ENCODE results near the gene SARS1. TPM values are rescaled to one million over a fixed set of nuclear protein-coding genes. Genes with fewer than 3 reads are reported as not detected.

Gene SARS1
- total and polyA plus RNA-seq, 5 donors: 84.5 to 146 (median 134) TPM

- no peak for ATAC-seq
- Histone ChIP-seq H3K4me1 (ENCODE audit: control insufficient read depth, insufficient read depth, low read length) (no peaks in the 10 kb centered on the region), H3K9me3 (ENCODE audit: control insufficient read depth, low read length) (no peaks in the 10 kb centered on the region), H3K27me3 (ENCODE audit: control insufficient read depth, insufficient read depth) (no peaks in the 10 kb centered on the region), H3K4me3 (ENCODE audit: low read length) (no peak overlapping the region), H3K27ac (ENCODE audit: low read length) (no peak overlapping the region)
- no peak for DNase-seq
- WGBS: 72% methylated on average over 13 of the region's 13 CpGs
- intact Hi-C loops (cut with DNase I): no loop called here
These were observed 15.9 kb downstream of the SARS1 start for GRCh38 chr1:109229531-109230127.

DNA sequence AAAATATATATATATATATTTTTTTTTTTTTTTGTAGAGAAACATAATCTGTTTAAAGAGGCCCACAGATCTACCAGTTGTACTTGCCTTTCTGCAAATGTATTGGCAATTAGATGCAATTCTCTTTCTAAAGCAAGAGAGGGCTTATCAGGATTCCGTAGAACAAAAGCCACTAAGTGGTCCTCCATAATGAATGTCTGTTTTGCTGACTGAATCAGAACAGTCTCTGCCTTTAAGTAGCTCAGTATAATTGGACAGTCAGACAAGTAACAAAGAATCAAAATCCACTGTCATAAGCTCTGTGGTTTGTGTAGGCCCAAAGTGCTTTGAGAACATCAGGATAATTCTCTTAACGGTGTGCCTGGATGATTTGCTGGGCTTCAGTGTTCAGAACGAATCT, 17.3 kb downstream of the SARS1 start:
- H3K4me1 ChIP-seq (ENCODE audit: control insufficient read depth, insufficient read depth, low read length): no peaks in the 10 kb centered on the region
- ATAC-seq: no peak
- no peaks in the 10 kb centered on the region for H3K27me3 ChIP-seq (ENCODE audit: control insufficient read depth, insufficient read depth)
- DNase-seq: no peak
- no peak overlapping the region for H3K4me3 ChIP-seq (ENCODE audit: low read length)
- intact Hi-C loops (cut with DNase I): no loop called here
- WGBS: 72% methylated on average over 3 of the region's 3 CpGs
- no peak overlapping the region for H3K27ac ChIP-seq (ENCODE audit: low read length)
- H3K9me3 ChIP-seq (ENCODE audit: control insufficient read depth, low read length): no peaks in the 10 kb centered on the region

DNA sequence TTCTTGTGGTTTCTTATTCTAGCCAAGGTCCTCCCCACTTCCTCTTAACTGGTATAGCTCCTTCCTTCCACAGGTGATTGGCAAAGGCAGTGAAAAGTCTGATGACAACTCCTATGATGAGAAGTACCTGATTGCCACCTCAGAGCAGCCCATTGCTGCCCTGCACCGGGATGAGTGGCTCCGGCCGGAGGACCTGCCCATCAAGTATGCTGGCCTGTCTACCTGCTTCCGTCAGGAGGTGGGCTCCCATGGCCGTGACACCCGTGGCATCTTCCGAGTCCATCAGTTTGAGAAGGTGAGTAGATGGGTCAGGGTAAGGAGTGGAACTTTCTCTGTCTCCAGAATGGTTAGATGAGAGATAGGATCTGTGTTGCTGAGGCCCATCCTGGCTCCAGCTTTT, 21.4 kb downstream of the SARS1 start:
- intact Hi-C loops (cut with DNase I): no loop called here
- DNase-seq (no peak), ATAC-seq (no peak)
- H3K27ac ChIP-seq (ENCODE audit: low read length): no peak overlapping the region
- H3K4me1 ChIP-seq (ENCODE audit: control insufficient read depth, insufficient read depth, low read length): no peaks in the 10 kb centered on the region
- no peaks in the 10 kb centered on the region for H3K27me3 ChIP-seq (ENCODE audit: control insufficient read depth, insufficient read depth)
- H3K9me3 ChIP-seq (ENCODE audit: control insufficient read depth, low read length): no peaks in the 10 kb centered on the region
- 96% methylated on average over 7 of the region's 7 CpGs for WGBS
- no peak overlapping the region for H3K4me3 ChIP-seq (ENCODE audit: low read length)

- WGBS: 88% methylated on average over 3 of the region's 3 CpGs
- DNase-seq (no peak), ATAC-seq (no peak)
- no peaks in the 10 kb centered on the region for H3K9me3 ChIP-seq (ENCODE audit: control insufficient read depth, low read length)
- no peaks in the 10 kb centered on the region for H3K27me3 ChIP-seq (ENCODE audit: control insufficient read depth, insufficient read depth)
- H3K4me1 ChIP-seq (ENCODE audit: control insufficient read depth, insufficient read depth, low read length): peaks cover 5% of the 10 kb centered on the region
- intact Hi-C loops (cut with DNase I): no loop called here
- no peak overlapping the region for H3K27ac ChIP-seq (ENCODE audit: low read length)
- H3K4me3 ChIP-seq (ENCODE audit: low read length): no peak overlapping the region
These were observed 23.8 kb downstream of the SARS1 start for GRCh38 chr1:109237512-109237911.

- DNase-seq: no peak
These were observed 24.7 kb downstream of the SARS1 start for GRCh38 chr1:109238382-109238781.

DNA sequence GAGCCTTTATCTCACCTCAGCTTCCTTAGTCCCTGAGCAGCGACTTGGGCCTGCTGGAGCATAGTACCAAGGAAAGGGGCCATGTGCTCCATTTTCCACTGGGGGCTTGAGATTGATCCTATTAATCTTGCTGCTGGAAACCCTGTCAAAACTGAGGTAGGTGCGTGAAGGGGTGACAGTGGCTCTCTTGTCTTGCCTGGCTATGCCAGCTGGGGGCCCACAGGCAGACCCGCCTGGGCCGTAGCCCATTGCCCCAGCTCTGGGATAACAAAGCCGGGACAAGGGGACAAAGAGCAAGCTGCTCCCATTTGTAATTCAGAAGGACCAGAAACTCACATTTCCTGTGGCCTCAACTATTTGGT, 25.3 kb downstream of the SARS1 start:
- ATAC-seq: no peak
- Histone ChIP-seq H3K9me3 (ENCODE audit: control insufficient read depth, low read length) (no peaks in the 10 kb centered on the region), H3K27ac (ENCODE audit: low read length) (no peak overlapping the region), H3K4me3 (ENCODE audit: low read length) (no peak overlapping the region), H3K4me1 (ENCODE audit: control insufficient read depth, insufficient read depth, low read length) (peaks cover 5% of the 10 kb centered on the region), H3K27me3 (ENCODE audit: control insufficient read depth, insufficient read depth) (no peaks in the 10 kb centered on the region)
- 79% methylated on average over 5 of the region's 5 CpGs for WGBS
- DNase-seq: no peak
- intact Hi-C loops (cut with DNase I): no loop called here

More at GRCh38 chr1:109238382-109238781, 24.7 kb downstream of the SARS1 start:
- WGBS: 84% methylated on average over 2 of the region's 2 CpGs
- Histone ChIP-seq H3K27me3 (ENCODE audit: control insufficient read depth, insufficient read depth) (no peaks in the 10 kb centered on the region), H3K4me3 (ENCODE audit: low read length) (no peak overlapping the region), H3K9me3 (ENCODE audit: control insufficient read depth, low read length) (no peaks in the 10 kb centered on the region), H3K4me1 (ENCODE audit: control insufficient read depth, insufficient read depth, low read length) (peaks cover 5% of the 10 kb centered on the region), H3K27ac (ENCODE audit: low read length) (no peak overlapping the region)
- intact Hi-C loops (cut with DNase I): no loop called here
- ATAC-seq: no peak

- peak; percentile 26 to 44 for ATAC-seq
- Histone ChIP-seq H3K27me3 (ENCODE audit: control insufficient read depth, insufficient read depth) (no peaks in the 10 kb centered on the region), H3K9me3 (ENCODE audit: control insufficient read depth, low read length) (no peaks in the 10 kb centered on the region), H3K4me3 (ENCODE audit: low read length) (no peak overlapping the region), H3K4me1 (ENCODE audit: control insufficient read depth, insufficient read depth, low read length) (peaks cover 5% of the 10 kb centered on the region), H3K27ac (ENCODE audit: low read length) (no peak overlapping the region)
- WGBS: 69% methylated on average over 6 of the region's 6 CpGs
- no peak for DNase-seq
- intact Hi-C loops (cut with DNase I): no loop called here
These were observed 25.8 kb downstream of the SARS1 start for GRCh38 chr1:109239409-109240068.

DNA sequence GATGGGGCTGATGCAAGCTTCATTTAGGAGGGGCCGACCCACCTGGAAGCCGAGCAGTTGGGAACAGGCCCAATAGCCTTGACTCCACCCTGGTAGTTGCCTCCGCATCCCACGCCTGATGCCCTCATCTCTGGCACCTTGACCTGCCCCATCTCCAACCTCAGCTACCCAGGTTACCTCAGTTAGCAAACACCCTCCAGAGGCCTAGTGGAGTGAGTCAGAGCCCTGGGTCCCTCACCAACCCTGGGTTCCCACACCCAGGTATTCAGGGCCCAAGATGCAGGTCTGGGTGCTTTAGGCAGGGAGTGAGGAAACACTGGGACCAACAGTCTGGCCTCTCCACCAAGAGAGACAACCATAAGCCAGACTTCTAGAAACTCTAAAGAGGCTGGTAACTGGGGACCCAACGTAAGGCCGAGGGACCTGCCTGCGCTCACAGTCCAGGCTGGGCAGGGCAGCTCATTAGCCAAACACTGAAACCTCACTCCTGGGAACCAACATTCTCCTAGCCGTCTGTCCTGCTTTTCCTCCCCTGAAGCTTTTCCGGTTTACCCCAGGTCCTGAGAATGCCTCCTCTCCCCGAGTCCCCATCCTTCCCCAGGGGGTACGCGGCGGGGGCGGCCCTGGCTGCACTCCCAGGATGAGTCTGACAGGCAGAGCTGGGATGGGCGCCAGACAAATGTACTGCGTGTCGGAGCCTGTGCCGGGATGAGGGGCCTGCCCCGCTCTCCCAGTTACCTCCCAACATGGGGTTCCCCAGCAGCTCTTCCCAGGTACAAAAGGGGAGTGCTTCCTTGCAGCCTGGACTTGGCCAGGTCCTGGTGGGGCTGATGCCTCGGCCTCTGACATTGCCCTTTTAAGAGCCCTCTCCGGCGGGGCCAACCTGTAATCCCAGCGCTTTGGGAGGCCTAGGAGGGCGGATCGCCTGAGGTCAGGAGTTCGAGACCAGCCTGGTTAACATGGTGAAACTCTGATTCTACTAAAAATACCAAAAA, 26.7 kb downstream of the SARS1 start:
- 20% methylated on average over 26 of the region's 26 CpGs for WGBS
- intact Hi-C loops (cut with DNase I): no loop called here
- Histone ChIP-seq H3K4me1 (ENCODE audit: control insufficient read depth, insufficient read depth, low read length) (peaks cover 5% of the 10 kb centered on the region), H3K27ac (ENCODE audit: low read length) (peak overlapping the region; percentile 15), H3K27me3 (ENCODE audit: control insufficient read depth, insufficient read depth) (no peaks in the 10 kb centered on the region), H3K9me3 (ENCODE audit: control insufficient read depth, low read length) (no peaks in the 10 kb centered on the region), H3K4me3 (ENCODE audit: low read length) (no peak overlapping the region)
- DNase-seq: peak; percentile 78 to 91 (median 86)
- peak; percentile 48 to 66 for ATAC-seq

GRCh38 chr1:109241344-109241743, 27.6 kb downstream of the SARS1 start:
- no peak overlapping the region for H3K4me3 ChIP-seq (ENCODE audit: low read length)
- H3K9me3 ChIP-seq (ENCODE audit: control insufficient read depth, low read length): no peaks in the 10 kb centered on the region
- no peak for DNase-seq
- 22% methylated on average over 6 of the region's 6 CpGs for WGBS
- intact Hi-C loops (cut with DNase I): no loop called here
- no peaks in the 10 kb centered on the region for H3K27me3 ChIP-seq (ENCODE audit: control insufficient read depth, insufficient read depth)
- peak; percentile 8 to 13 for ATAC-seq
- no peak overlapping the region for H3K27ac ChIP-seq (ENCODE audit: low read length)
- peaks cover 5% of the 10 kb centered on the region for H3K4me1 ChIP-seq (ENCODE audit: control insufficient read depth, insufficient read depth, low read length)

- peaks cover 5% of the 10 kb centered on the region for H3K4me1 ChIP-seq (ENCODE audit: control insufficient read depth, insufficient read depth, low read length)
- no peaks in the 10 kb centered on the region for H3K9me3 ChIP-seq (ENCODE audit: control insufficient read depth, low read length)
- no peak overlapping the region for H3K27ac ChIP-seq (ENCODE audit: low read length)
- WGBS: 15% methylated on average over 8 of the region's 8 CpGs
- ATAC-seq (peak in 1 of 2 donors; percentile 1), DNase-seq (no peak)
- H3K27me3 ChIP-seq (ENCODE audit: control insufficient read depth, insufficient read depth): no peaks in the 10 kb centered on the region
- intact Hi-C loops (cut with DNase I): no loop called here
- H3K4me3 ChIP-seq (ENCODE audit: low read length): no peak overlapping the region
These were observed 28.2 kb downstream of the SARS1 start for GRCh38 chr1:109241841-109242345.

GRCh38 chr1:109242387-109242786, 28.7 kb downstream of the SARS1 start:
- DNase-seq: peak in 2 of 3 donors; percentile 78 to 85
- peak; percentile 39 to 44 for ATAC-seq
- Histone ChIP-seq H3K27ac (ENCODE audit: low read length) (no peak overlapping the region), H3K9me3 (ENCODE audit: control insufficient read depth, low read length) (no peaks in the 10 kb centered on the region), H3K27me3 (ENCODE audit: control insufficient read depth, insufficient read depth) (no peaks in the 10 kb centered on the region), H3K4me3 (ENCODE audit: low read length) (no peak overlapping the region), H3K4me1 (ENCODE audit: control insufficient read depth, insufficient read depth, low read length) (peaks cover 5% of the 10 kb centered on the region)
- intact Hi-C loops (cut with DNase I): no loop called here
- 37% methylated on average over 7 of the region's 7 CpGs for WGBS

Data from right cardiac atrium (tissue), 5 donors.